HG03196 (cell line): Measurements from ENCODE around the gene STYXL1.

Experiments
- ATAC-seq: cut with Tn5 transposase; IDR thresholded peaks from one replicate; pipeline ENCODE4 v1.9.1; 2021; ENCODE audit not compliant: unreplicated experiment

Gene STYXL1

GRCh38 chr7:75981453-75982305 lies 66.1 kb downstream of the STYXL1 start:
- ATAC-seq: no peak

GRCh38 chr7:75981203-75981452 lies 66.7 kb downstream of the STYXL1 start:
- ATAC-seq: no peak

- no peak for ATAC-seq
These were observed 67.2 kb downstream of the STYXL1 start for GRCh38 chr7:75980430-75981202.

GRCh38 chr7:75979759-75980429 lies 67.9 kb downstream of the STYXL1 start:
- ATAC-seq: no peak

- no peak for ATAC-seq
These were observed 70.1 kb downstream of the STYXL1 start for GRCh38 chr7:75977743-75978142.

- no peak for ATAC-seq
These were observed 75.6 kb downstream of the STYXL1 start for GRCh38 chr7:75971961-75972763.

- no peak for ATAC-seq
These were observed 76.4 kb downstream of the STYXL1 start for GRCh38 chr7:75971309-75971960.

- no peak for ATAC-seq
These were observed 77.9 kb downstream of the STYXL1 start for GRCh38 chr7:75969704-75970498.

GRCh38 chr7:75969182-75969581 lies 78.6 kb downstream of the STYXL1 start:
- ATAC-seq: no peak

GRCh38 chr7:75968561-75969001 lies 79.2 kb downstream of the STYXL1 start:
- ATAC-seq: no peak

- no peak for ATAC-seq
These were observed 79.8 kb downstream of the STYXL1 start for GRCh38 chr7:75968012-75968411.

- no peak for ATAC-seq
These were observed 80.3 kb downstream of the STYXL1 start for GRCh38 chr7:75967487-75967997.

GRCh38 chr7:75967055-75967454 lies 80.7 kb downstream of the STYXL1 start:
- ATAC-seq: no peak

- no peak for ATAC-seq
These were observed 81.4 kb downstream of the STYXL1 start for GRCh38 chr7:75966190-75966961.

GRCh38 chr7:75965617-75966016 lies 82.2 kb downstream of the STYXL1 start:
- ATAC-seq: no peak

- ATAC-seq: no peak
These were observed 84.3 kb downstream of the STYXL1 start for GRCh38 chr7:75963381-75963995.

- no peak for ATAC-seq
These were observed 85.0 kb downstream of the STYXL1 start for GRCh38 chr7:75962607-75963380.

GRCh38 chr7:75961218-75961617 lies 86.6 kb downstream of the STYXL1 start:
- ATAC-seq: no peak
